Daoy (cell line): Measurements from ENCODE around the gene UQCRFS1. TPM values are rescaled to one million over a fixed set of nuclear protein-coding genes. Genes with fewer than 3 reads are reported as not detected.
"Not testable (repeated sequence)": the region's sequence is repeated elsewhere in the genome, so short reads cannot be mapped to it uniquely, and the experiment has no call there.

Source experiments
- DNase-seq: peaks from one replicate; pipeline ENCODE4 v3.0.0-alpha.2; 2015; ENCODE audit warnings: low read depth
- total RNA-seq: library from RNA; depleted of rRNA; stranded (reverse); fragments of >200 nt; shearing (Covaris generic); gene quantifications from 2 replicates; pipeline ENCODE4 v1.2.3, GENCODE V29; 2014; rRNA removed

The UQCRFS1 gene
- total RNA-seq: 46.5 and 61.4 TPM in 2 replicates

GRCh38 chr19:29212648-29213573 lies at the start of gene UQCRFS1:
Gene UQCRFS1, minus strand, starts transcription at chr19:29213151. Its CDS starts 33 bp downstream, at chr19:29213118.
- DNase-seq: peak; percentile 98

GRCh38 chr19:29262085-29262484 lies 49.1 kb upstream of the UQCRFS1 start:
- no peak for DNase-seq

GRCh38 chr19:29260477-29261317 lies 47.7 kb upstream of the UQCRFS1 start:
- peak; percentile 52 for DNase-seq

GRCh38 chr19:29259867-29260281 lies 46.9 kb upstream of the UQCRFS1 start:
- DNase-seq: no peak

- DNase-seq: no peak
These were observed 46.2 kb upstream of the UQCRFS1 start for GRCh38 chr19:29259153-29259552.

GRCh38 chr19:29256516-29256915 lies 43.6 kb upstream of the UQCRFS1 start:
- no peak for DNase-seq

GRCh38 chr19:29255912-29256311 lies 43.0 kb upstream of the UQCRFS1 start:
- DNase-seq: no peak

- no peak for DNase-seq
These were observed 42.1 kb upstream of the UQCRFS1 start for GRCh38 chr19:29255006-29255405.

GRCh38 chr19:29249798-29250197 lies 36.8 kb upstream of the UQCRFS1 start:
- not testable (repeated sequence) for DNase-seq

GRCh38 chr19:29248332-29248844 lies 35.4 kb upstream of the UQCRFS1 start:
- DNase-seq: no peak

GRCh38 chr19:29247872-29248271 lies 34.9 kb upstream of the UQCRFS1 start:
- DNase-seq: no peak

GRCh38 chr19:29247471-29247870 lies 34.5 kb upstream of the UQCRFS1 start:
- DNase-seq: no peak

- no peak for DNase-seq
These were observed 34.1 kb upstream of the UQCRFS1 start for GRCh38 chr19:29247051-29247450.

GRCh38 chr19:29245215-29245614 lies 32.3 kb upstream of the UQCRFS1 start:
- no peak for DNase-seq

GRCh38 chr19:29241324-29241723 lies 28.4 kb upstream of the UQCRFS1 start:
- no peak for DNase-seq

GRCh38 chr19:29239213-29239776 lies 26.3 kb upstream of the UQCRFS1 start:
- DNase-seq: no peak

- DNase-seq: no peak
These were observed 20.6 kb upstream of the UQCRFS1 start for GRCh38 chr19:29233591-29233990.

GRCh38 chr19:29232315-29232852 lies 19.4 kb upstream of the UQCRFS1 start:
- no peak for DNase-seq

GRCh38 chr19:29231306-29231705 lies 18.4 kb upstream of the UQCRFS1 start:
- not testable (repeated sequence) for DNase-seq

GRCh38 chr19:29217616-29218015 lies 4.7 kb upstream of the UQCRFS1 start:
- DNase-seq: no peak

- no peak for DNase-seq
These were observed 3.1 kb upstream of the UQCRFS1 start for GRCh38 chr19:29216021-29216420.
